Cerebellar cortex (tissue), 1 donor: ENCODE measurements around the gene PLPP6.
"Not testable (repeated sequence)": the region's sequence is repeated elsewhere in the genome, so short reads cannot be mapped to it uniquely, and the experiment has no call there.

Experiments used
- DNase-seq: peaks from one replicate; pipeline ENCODE4 v3.0.0-alpha.2; 2015; ENCODE audit warnings: low spot score

Gene PLPP6

DNA sequence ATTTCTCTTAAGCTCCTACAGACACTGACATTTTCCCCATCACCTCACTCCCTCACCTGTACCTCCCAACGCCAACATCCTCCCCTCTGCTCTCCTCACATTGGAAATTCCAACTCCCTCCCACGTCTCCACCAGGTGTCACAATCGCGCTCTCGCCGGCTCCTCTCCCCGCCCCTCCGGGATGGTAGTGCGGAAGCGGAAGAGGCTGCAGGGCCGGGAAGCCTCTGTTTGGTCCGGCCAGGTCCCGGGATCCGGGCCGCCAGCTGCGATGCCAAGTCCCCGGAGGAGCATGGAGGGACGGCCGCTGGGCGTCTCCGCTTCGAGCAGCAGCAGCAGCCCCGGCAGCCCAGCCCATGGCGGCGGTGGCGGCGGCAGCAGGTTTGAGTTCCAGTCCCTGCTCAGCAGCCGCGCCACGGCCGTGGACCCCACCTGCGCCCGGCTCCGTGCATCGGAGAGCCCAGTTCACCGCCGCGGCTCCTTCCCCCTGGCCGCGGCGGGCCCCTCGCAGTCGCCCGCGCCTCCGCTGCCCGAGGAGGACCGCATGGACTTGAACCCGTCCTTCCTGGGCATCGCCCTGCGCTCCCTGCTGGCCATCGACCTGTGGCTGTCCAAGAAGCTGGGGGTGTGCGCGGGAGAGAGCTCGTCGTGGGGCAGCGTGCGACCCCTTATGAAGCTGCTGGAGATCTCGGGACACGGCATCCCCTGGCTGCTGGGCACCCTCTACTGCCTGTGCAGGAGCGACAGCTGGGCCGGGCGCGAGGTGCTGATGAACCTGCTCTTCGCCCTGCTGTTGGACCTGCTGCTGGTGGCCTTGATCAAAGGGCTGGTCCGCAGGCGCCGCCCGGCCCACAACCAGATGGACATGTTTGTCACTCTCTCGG lies at the start of gene PLPP6:
PLPP6 (plus strand) TSS at position 187 of the 881 bp plus-strand sequence; CDS start at position 269, 82 bp downstream.
- peak; percentile 96 for DNase-seq

DNA sequence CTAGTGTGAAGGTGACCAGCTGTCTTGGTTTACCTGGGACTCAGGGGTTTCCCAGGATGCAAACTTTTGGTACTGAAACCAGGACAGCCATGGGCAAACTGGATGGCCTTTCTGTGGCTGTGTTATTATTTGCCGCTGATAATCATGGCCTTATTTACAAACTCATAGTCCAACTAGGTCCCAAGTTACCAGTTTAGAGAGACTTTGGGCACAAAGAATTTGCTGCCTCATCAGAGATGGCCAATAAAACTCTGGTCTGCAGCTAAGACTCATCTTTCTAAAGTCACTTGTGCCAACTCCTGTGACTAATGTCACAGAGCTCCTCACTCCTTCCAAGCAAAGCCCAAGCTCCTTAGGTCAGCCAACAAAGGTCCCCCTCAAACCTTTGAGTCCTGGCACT lies 47.5 kb upstream of the PLPP6 start:
- DNase-seq = no peak

DNA sequence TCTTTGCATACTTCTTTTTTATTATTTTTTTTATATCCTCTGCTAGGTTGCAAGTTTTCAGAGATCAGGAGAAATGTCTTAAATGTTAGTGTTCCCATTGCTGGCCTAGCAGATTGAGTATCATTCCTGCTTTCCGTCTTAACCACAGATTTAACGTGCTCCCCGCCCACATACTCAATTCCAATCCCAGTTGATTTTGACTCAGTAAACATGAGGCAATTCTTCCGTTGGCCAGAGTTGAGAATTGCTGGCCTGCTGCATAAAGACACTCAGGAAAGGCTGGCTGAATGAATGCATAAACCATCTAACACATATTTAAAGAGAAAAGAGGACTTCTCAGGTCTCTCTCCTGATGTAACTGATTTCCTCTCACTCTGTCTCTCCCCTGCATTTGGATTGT lies 46.8 kb upstream of the PLPP6 start:
- no peak for DNase-seq

DNA sequence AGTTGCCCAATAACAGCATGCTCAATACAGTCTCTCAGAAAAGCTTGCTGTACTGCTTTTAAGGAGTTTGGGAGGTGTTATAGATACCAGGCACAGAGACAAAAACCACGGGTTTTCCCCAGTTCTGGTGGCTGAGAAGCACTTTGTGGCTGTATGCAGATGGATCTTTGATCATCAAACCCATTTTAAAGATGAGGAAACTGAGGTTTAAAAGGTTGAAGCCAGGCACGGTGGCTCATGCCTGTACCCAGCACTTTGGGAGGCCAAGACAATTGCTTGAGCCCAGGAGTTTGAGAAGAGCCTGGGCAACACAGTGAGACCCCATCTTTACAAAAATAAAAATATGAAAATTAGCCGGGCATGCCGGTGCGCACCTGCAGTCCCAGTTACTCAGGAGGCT lies 46.3 kb upstream of the PLPP6 start:
- DNase-seq = no peak

DNA sequence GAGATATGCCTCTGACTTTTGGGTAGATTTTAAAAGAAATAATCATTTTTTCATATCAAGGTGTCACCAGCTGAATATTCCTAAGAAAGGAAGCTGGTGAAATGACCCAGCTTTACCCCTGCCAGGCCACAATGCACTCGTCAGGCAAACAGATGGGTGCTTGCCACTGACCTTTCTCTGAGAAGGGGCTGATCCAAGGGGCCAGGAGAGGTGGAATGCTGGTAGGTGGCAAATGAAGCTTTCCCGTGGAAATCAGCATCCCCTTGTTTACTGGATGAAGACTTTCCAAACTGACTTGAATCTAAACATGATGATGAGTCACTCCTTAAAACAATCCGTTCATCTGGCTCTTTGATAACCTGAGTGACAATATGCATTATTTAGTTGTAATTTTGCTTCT lies 44.3 kb upstream of the PLPP6 start:
- DNase-seq = no peak

DNA sequence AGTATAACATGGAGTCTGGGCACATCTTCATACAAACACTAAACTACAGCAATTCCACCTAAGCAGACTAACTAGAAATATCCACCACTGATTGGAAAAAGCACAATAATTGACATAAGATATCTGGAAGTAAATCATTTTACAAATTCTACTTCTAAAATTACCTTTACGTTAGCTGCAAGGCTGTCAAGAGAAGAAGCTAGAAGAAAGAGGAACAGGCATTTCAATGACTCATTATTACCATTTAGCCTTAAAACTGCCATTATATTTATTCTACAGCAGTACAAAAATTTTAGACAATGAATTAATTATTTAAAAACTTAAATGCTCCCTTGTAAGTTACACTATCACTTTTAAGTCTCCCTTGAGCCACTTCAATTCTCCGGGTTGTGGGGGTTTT lies 43.4 kb upstream of the PLPP6 start:
- no peak for DNase-seq

DNA sequence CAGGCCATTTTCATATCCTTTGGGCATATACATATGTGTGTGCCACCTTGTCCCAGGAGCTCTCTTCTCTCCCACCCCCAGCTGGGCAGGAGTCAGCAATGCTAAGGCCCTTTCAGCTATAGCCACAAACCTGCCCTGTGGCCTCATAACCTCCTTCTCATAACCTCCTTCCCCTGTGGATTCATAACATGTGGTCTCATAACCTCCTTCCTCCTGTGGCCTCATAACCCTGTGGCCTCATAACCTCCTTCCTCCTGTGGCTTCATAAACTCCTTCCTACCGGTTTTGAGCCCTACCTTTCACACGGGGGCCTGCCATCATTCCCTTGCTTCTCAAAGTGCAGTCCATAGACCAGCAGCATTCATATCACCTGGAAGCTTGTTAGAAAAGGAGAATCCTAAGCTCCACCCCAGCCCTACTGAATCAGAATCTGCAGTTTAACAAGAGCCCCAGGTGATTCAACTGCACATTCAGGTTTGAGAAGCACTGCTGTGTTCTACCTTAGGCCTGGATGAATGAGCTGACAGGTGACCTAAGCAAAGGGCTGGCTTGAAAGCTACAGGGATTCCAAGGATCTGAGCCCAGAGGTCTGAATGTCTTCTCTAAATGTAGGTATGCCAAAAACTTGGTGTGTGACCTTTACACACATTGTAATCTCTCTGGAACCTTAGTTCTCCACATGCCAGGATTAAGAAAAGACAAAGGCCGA lies 41.9 kb upstream of the PLPP6 start:
- no peak for DNase-seq

DNA sequence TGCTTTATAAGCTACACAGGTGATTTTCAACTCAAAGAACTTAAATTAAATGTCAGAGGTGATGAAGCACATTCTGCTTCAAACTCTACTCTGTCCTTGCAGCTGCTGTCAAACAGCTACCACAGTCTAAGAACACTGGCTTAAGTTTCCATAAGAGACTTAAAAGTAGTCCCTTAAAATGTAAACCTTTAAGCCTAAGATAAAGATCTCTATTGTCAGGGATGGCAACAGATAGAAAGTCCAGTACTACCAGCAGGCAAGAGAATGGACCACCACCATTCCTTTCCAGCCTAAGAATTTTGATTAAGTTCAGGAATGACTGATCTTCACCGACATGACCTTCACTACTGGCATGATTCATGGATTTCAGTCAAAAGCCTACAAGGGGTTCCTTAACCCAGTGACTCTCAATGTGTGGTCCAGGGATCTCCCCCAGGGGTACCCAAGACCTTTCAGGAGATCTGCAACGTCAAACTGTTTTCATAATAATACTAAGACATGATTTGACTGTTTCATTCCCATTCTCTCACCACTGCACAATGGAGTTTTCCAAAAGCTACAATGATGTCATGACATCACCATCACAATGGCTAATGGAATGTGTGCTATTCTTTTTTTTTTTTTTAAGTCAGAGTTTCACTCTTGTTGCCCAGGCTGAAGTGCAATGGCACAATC lies 41.1 kb upstream of the PLPP6 start:
- no peak for DNase-seq

GRCh38 chr9:4622016-4622415 lies 40.1 kb upstream of the PLPP6 start:
- no peak for DNase-seq

GRCh38 chr9:4630836-4631235 lies 31.3 kb upstream of the PLPP6 start:
- DNase-seq = no peak

GRCh38 chr9:4638968-4639367 lies 23.1 kb upstream of the PLPP6 start:
- no peak for DNase-seq

GRCh38 chr9:4639420-4639819 lies 22.7 kb upstream of the PLPP6 start:
- no peak for DNase-seq

DNA sequence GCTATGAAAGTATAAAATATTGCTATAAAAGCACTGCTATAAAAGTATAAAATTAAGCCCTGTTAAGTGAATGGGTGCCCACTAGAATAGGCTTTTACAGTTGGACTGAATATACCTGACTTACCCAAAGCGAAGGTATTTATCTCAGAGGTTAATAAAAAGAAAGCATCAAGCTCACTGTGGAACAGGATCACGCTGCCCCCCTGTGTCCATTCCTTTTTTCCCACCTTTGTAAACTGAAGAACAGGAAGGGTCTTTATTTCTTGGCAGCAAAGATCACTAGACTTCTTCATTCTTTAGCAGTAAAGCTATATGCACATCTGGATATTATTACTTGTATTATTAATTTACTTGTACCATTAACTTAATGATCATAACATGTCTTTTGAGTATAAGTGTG lies 22.1 kb upstream of the PLPP6 start:
- peak; percentile 28 for DNase-seq

- no peak for DNase-seq
Observed at GRCh38 chr9:4642351-4642750, 19.7 kb upstream of the PLPP6 start.

GRCh38 chr9:4654084-4654483 lies 8.0 kb upstream of the PLPP6 start:
- DNase-seq = peak; percentile 8

DNA sequence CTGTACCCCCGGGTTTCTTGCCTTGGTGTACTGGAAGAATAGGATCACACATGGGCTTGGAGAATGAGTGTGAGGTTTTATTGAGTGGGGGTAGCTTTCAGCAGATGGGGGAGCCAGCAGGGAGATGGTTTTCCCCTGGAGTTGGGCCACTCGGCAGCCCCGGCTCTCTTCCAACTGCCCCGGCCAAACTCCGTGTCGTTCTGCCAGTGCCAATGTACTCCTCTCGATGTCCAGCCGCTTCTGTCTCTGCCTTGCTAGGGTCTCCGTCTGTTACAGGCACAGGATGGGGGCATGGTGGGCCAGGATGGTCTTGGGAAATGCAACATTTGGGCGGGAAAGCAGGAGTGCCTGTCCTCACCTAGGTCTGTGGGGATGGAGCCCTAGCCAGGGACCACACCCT lies 7.6 kb upstream of the PLPP6 start:
- peak; percentile 30 for DNase-seq

GRCh38 chr9:4656196-4656595 lies 5.9 kb upstream of the PLPP6 start:
- DNase-seq = not testable (repeated sequence)

DNA sequence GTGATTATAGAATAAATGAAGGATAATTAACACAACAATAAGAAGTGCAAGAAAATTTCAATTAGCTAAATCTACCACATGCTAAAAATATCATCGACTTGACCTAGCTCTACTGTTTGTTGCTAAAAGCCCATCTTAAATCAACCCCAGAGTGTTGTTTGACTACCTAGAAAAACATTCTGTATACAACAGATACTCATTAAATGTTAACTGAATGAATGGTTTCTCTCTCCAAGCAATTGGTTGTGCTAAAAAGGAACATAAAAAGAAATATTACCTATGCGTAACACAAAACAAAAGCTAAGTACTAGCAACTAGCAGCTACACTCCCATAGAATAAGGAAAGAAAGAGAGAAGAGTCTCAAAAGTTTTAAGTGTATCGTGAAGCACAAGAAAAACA lies 5.5 kb upstream of the PLPP6 start:
- DNase-seq = no peak

DNA sequence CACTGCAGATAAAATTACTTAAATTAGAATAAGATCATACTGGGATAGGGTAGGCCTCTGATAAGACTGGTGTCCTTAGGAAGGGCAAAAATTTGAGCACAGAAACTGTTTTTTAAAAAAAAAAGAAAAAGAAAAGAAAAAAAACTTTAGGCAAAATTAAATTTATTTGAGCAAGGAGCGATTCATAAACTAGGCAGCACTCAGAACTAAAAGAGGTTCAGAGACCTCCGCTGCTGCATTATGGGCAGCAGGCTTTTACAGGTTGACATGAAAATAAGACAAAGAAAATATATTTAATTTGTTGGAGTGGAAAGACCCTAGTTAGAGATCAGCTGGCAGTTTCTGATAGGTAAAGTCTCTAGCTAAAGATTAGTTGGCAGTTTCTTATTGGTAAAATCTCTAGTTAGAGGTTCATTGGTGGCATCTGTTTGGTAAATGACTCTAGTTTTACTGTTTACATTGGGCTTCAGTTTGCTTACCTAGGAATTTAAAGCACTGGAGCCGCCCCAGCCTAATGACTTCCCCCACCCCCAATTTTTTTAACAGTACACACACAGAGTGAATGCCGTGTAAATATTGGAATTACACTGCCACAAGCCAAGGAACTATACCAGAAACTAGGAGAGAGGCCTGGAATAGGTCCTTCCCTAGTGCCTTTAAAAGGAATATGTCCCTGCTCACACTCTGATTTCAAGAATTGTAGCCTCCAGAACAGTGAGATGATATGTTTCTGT lies 4.5 kb upstream of the PLPP6 start:
- no peak for DNase-seq

- DNase-seq = not testable (repeated sequence)
Observed at GRCh38 chr9:4660665-4661064, 1.4 kb upstream of the PLPP6 start.

DNA sequence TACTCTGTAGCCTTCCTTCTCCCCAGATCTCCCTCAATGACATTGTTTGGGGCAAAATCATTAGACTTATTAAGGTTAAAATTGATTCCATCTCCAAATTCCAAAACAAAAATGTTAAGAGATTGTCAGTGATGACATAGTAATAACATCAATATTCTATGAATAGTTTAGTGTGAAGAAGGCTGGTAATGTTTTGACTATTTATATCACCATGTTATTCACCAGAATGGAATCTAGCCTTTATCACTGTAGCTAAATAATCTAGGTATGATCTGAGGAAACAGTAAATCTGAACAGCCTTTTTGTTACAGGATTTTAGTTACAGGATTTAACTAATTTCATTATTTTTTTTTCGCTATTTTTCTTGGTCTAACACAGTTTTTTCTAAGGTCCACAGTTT lies 929 bp upstream of the PLPP6 start:
- DNase-seq = no peak

DNA sequence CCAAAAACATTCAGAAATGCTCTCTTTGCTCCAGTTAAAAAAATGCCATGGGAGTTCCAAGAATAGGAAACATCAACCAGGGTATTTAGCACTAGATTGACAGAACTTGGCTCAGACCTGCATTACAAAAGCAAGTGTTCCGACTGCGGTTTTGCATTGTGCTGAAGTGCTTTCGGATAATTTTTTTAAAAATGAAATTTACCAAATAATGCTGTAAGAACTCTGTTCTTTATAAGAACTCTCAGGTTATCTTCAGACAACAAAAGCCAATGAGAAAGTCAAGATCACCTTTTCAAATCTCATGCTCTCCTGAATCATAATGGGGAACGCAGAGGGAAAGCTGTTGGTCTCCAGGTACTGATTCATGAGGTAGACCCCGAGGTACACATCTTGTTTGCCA lies 483 bp upstream of the PLPP6 start:
- peak; percentile 48 for DNase-seq
